NOMO-1 (cell line): Measurements from ENCODE around the gene BTBD7.
"Not testable (repeated sequence)": the region's sequence is repeated elsewhere in the genome, so short reads cannot be mapped to it uniquely, and the experiment has no call there.

Source experiments
- DNase-seq, 2 experiments: peaks; one replicate each; lab custom pipeline; 2025; ENCODE audit not compliant: unreplicated experiment in 2 of 2; lab: John Stamatoyannopoulos, UW

BTBD7 gene

GRCh38 chr14:93266127-93266526, 66.7 kb downstream of the BTBD7 start:
- no peak for DNase-seq

DNA sequence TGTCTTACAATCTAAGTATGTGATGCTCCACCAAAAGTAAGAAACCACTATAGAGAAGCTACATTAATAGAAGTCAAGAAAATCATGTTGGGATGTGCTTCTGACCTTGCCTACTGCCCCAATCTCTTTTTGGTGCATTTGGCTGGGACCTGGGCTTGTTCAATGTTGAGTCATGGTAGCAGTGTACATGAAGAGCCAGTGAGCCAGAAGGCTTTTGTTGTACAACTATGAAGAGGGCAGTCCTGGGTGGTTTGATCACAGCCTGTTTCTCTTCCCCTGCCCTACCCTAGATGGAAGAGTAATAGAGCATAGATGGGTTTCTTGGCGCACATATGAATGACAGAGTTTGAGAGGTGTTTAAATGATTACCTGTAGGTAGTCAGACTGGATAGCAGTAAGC, 69.4 kb downstream of the BTBD7 start:
- DNase-seq, result no peak

GRCh38 chr14:93262446-93262845, 70.4 kb downstream of the BTBD7 start:
- no peak for DNase-seq

- no peak for DNase-seq
These were observed 83.6 kb downstream of the BTBD7 start for GRCh38 chr14:93249128-93249831.

GRCh38 chr14:93246534-93246933, 86.3 kb downstream of the BTBD7 start:
- no peak for DNase-seq

GRCh38 chr14:93245764-93246420, 86.9 kb downstream of the BTBD7 start:
- DNase-seq, result no peak

DNA sequence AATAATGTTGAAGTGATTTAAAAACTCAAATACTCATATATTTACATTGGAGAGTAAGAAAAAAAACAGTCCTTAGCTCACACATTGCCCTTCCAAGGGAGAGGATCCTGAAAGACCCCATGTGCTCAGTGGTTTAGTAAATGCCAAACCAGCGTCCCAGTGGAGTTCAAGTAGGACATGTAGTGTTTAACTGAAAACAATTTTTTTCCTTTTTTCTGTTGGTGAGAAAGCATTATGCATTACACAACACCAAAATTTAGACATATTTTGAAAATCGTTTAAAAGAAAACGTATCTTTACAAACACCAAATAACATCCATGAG, 92.2 kb downstream of the BTBD7 start:
- no peak for DNase-seq

GRCh38 chr14:93239869-93240677, 92.8 kb downstream of the BTBD7 start:
- no peak for DNase-seq

DNA sequence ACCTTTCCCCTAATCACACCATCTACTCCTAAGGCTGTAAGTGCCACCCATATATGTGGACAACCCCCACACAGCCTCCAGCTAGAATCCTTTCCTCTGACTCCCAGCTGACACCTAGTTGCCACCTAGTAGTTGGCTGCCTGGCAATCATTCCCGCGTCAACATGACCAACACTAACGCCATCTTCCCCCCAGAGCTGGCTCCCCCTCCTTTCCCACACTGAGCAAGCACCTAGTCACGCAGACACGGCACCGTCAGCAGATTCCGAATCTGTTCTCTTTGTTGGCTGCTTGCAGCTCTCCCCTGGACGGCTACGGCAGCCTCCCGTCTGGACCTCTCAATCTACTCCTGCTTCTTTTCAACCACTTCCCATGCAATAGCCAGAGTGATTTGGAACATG, 98.0 kb downstream of the BTBD7 start:
- no peak for DNase-seq

DNA sequence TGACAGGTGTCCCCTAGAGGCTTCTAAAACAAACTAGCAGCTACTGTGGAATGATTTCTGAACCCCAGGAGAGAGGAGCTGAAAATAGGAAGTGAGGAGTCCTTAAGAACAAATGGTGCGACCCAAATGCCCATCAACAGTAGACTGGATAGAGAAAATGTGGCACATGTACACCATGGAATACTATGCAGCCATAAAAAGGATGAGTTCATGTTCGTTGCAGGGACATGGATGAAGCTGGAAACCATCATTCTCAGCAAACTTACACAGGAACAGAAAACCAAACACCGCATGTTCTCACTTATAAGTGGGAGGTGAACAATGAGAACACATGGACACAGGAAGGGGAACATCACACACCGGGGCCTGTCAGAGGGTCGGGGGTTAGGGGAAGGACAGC, 99.8 kb downstream of the BTBD7 start:
- not testable (repeated sequence) for DNase-seq

- DNase-seq, result no peak
These were observed 100.7 kb downstream of the BTBD7 start for GRCh38 chr14:93232159-93232558.

DNA sequence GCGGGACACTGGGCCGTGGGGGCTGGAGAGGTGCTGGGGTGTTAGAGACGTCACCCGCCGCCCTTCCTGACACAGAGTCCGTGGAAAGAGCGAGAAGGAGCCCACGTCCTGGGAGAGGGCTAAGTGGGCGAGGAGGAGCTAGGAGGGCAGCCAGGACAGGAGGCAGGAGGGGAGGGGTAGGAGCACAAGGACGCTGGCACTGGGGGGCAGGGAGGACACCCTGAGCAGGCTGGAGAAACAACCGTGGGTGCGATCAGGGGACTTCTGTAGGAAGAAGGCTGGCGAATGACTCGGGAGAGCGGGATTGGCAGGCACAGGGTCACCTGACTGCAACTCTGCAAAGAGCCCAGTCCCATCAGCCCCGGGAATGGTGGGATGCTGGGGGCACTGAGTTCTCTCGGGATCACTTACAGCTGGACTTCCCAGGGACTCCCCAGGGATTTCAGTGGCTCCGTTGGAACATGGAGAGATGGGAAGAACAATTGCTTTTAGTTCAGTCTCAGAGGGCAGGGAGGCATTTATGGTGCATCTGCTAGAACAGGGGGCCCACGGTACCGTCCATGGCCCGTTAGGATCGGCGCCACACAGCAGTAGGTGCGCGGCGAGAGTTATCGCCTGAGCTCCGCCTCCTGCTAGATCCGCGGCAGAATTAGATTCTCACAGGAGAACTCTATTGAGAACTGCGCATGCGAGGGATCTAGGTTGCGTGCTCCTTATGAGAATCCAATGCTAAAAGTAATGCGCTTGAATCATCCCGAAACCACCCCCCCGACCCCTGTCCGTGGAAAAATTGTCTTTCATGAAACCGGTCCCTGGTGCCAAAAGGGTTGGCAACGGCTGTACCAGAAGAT, 101.5 kb downstream of the BTBD7 start:
- DNase-seq, result no peak

- no peak for DNase-seq
These were observed 102.3 kb downstream of the BTBD7 start for GRCh38 chr14:93230539-93230938.

- no peak for DNase-seq
These were observed 104.3 kb downstream of the BTBD7 start for GRCh38 chr14:93228550-93228949.

GRCh38 chr14:93223565-93223964, 109.3 kb downstream of the BTBD7 start:
- DNase-seq, result no peak

DNA sequence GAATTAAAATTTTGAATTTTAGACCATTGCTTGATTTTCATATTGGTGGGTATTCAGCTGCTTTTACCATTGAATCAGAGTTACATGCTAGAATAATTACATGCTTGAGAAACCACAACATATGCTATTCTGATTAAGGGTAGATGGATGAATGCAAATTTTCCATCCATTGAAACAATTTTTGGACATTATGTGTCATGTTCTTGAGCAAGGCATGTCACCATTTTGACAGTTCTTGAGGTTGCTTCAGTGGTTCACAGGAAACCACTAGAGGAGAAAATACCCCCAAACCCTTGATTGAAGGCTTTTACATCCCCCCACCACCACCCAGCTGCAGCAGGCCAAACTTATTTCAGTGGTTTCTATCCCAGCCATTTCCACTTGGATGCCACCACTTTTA, 112.3 kb downstream of the BTBD7 start:
- no peak for DNase-seq

DNA sequence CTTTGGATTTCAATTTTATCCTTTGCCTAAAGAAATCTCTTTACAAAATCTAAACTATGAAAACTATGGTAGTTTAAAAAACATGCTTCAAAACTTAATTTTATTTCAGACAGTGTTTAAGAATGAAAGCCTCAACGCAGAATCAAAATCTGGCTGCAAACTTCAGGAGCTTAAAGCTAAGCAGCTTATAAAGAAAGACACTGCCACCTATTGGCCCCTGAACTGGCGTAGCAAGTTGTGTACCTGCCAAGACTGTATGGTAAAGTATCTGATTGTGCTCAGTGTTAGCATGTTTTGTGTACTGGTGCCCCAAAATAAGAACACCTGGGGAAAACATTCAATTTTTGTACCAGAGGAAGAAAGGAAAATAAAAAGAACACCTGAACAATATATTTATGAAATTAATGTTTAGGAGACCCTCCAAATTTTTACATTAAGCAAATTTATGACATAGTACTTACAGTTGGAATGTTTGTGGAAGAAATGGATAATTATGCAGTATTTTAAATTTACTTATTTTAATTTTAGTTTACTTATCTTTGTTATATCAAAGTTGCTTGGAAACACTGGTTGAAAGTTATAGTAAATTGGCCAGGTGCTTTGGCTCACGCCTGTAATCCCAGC, 113.6 kb downstream of the BTBD7 start:
- peak; percentile 8 to 58 for DNase-seq

DNA sequence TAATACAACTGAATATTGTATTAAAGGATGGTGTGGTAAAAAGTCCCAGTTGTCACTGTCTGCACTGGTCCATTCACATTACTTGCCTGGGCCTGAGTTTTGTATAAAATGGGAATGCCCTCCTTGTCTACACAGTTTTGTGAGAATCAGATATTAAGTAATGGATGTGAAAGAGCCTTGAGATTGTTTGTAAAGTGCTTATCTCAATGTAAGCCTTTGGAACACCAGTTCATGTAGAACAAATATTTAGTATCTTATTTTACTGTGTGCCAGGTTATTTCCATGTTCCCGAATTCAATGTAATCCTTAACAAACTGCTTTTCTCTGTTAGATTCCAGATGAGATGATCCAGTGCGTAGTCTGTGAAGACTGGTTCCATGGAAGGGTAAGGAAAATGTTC, 118.2 kb downstream of the BTBD7 start:
- DNase-seq, result no peak

DNA sequence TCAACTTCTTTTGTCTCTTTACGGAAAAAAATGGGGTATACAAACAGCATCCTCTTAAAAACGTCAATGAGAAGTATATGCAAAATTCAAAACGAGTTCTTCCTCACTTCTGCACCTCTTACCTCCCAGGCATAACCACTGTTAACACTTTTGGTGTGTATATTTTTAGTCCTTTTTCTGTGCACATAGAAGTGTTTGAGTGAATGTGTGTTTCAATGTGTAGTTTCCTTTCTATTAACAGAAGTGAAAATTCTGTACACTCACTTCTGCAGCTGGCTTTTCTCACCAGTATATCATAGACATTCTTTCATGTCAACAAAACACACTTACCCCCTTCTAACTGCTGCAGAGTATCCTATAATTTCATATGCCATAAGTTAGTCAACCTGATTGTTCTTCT, 120.4 kb downstream of the BTBD7 start:
- DNase-seq, result no peak

DNA sequence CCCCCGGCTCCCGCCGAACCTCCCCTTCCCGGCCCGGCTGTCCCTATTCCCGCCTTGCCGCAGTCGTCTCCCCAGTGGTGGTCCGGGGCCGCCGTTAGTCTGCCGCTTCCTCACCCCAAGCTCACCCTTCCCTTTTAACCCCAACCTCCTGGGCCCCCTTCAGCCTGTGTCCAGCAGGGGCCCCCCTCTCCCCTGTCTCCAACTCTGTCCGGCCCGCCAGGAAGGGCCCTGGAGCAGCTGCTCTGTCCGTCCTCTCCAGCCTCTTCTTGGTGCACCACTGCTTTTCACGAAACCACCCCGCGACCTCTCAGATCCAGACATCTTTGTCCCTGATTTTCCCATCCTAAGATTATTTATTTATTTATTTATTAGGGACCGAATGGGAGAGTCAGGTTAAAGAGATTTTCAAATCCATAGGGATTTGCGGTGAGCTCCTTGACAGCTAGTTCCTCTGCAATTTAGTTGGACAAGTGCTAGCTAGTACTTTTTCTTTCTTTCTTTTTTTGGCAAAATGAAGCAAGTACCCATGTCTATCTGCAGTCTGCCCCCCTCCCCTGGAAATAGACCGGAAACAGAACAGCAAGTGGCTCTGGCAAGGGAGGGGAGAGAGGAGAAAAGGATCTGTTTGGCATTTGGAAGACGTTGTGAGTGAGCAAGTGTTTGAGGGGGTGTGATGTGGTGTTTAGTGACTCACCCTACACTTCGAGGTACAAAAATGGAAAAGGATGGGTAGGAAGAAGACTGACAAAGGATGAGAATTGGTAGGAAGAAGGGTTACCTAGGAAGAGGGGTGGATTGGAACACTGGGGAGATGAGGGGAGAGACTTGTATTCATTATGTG, 125.1 kb downstream of the BTBD7 start:
- DNase-seq, result peak; percentile 40 to 53
